PC-9 (cell line): ENCODE data around the gene PDK2. TPM values are rescaled to one million over a fixed set of nuclear protein-coding genes. Genes with fewer than 3 reads are reported as not detected.
A peak's percentile ranks its signal among the peaks of the same experiment; 100 is the strongest.

Source experiments
- BruUV-seq: library from RNA; stranded (reverse); fragments of 400-500 nt; replicated peaks from 2 replicates; lab custom pipeline; 2021; lab: Mats Ljungman, UMichigan
- CTCF ChIA-PET: fragments of 300-600 bp; sonication (Branson Sonifier 250); formaldehyde crosslinking; loops from one replicate; lab custom pipeline; 2022; ENCODE audit warnings: antibody characterized with exemption; lab: Charles Lee
- POLR2A ChIA-PET: fragments of 300-600 bp; sonication (Branson Sonifier 250); formaldehyde crosslinking; loops from one replicate; lab custom pipeline; 2022; ENCODE audit warnings: antibody characterized with exemption; ENCODE audit not compliant: unreplicated experiment; lab: Charles Lee
- DNase-seq, 2 experiments: peaks; one replicate each; pipeline versions ENCODE4 v3.0.0 to v3.0.0-alpha.2; 2015 to 2022; ENCODE audit warnings: mixed read lengths in 1 of 2
- H2AFZ ChIP-seq: fragments of 200-600 bp; sonication (generic); 2 replicates; pipeline ENCODE4 v1.8.1; 2017; ENCODE audit warnings: antibody characterized with exemption
- H3F3A ChIP-seq: fragments of 200-600 bp; sonication (generic); 2 replicates; pipeline ENCODE4 v1.8.1; 2017; ENCODE audit warnings: antibody characterized with exemption, mild to moderate bottlenecking, low read depth; ENCODE audit not compliant: insufficient read depth
- H3K27ac ChIP-seq: fragments of 200-600 bp; sonication (generic); 2 replicates; pipeline ENCODE4 v1.6.1; 2016; ENCODE audit warnings: mixed run types
- H3K27me3 ChIP-seq: fragments of 200-600 bp; sonication (generic); 2 replicates; pipeline ENCODE4 v1.6.1; 2016; ENCODE audit warnings: low read depth, mixed run types; ENCODE audit not compliant: insufficient read depth
- H3K36me3 ChIP-seq: fragments of 200-600 bp; sonication (generic); 2 replicates; pipeline ENCODE4 v1.6.1; 2016; ENCODE audit warnings: low read depth, mixed run types
- H3K4me1 ChIP-seq: fragments of 200-600 bp; sonication (generic); replicated peaks from 2 replicates; pipeline ENCODE4 v1.6.1; 2016; ENCODE audit warnings: mixed run types; ENCODE audit not compliant: insufficient read depth
- H3K4me2 ChIP-seq: fragments of 200-600 bp; sonication (generic); 2 replicates; pipeline ENCODE4 v1.6.1; 2017; ENCODE audit warnings: mixed run types
- H3K4me3 ChIP-seq: fragments of 200-600 bp; sonication (generic); 2 replicates; pipeline ENCODE4 v1.6.1; 2016; ENCODE audit warnings: mixed run types
- H3K79me2 ChIP-seq: fragments of 200-600 bp; sonication (generic); 2 replicates; pipeline ENCODE4 v1.6.1; 2017; ENCODE audit warnings: low read depth, mixed run types
- H3K9me2 ChIP-seq: fragments of 200-600 bp; sonication (generic); 2 replicates; pipeline ENCODE4 v1.8.1; 2017; ENCODE audit warnings: mild to moderate bottlenecking; ENCODE audit not compliant: insufficient read depth
- H3K9me3 ChIP-seq: fragments of 200-600 bp; sonication (generic); 2 replicates; pipeline ENCODE4 v1.8.1; 2016; ENCODE audit warnings: low read depth; ENCODE audit not compliant: insufficient read depth
- H4K20me1 ChIP-seq: fragments of 200-600 bp; sonication (generic); 2 replicates; pipeline ENCODE4 v1.8.1; 2017; ENCODE audit not compliant: insufficient read depth
- CTCF ChIP-seq: fragments of 200-600 bp; sonication (generic); conservative IDR thresholded peaks from 2 replicates; pipeline ENCODE4 v1.6.1; 2017; ENCODE audit warnings: mixed run types, antibody characterized with exemption, mild to moderate bottlenecking, moderate library complexity
- EZH2 ChIP-seq: fragments of 200-600 bp; sonication (generic); IDR thresholded peaks from 2 replicates; pipeline ENCODE4 v1.8.0; 2017; ENCODE audit warnings: antibody characterized with exemption, low read depth
- intact Hi-C: fragments of 100-400 bp; cut with micrococcal nuclease; formaldehyde crosslinking; loops from one replicate; pipeline ENCODE4 v1.10.0; 2022; ENCODE audit not compliant: unreplicated experiment
- total RNA-seq: library from RNA; stranded (reverse); gene quantifications from 2 replicates; pipeline ENCODE4 v1.2.3, GENCODE V29; 2021

The PDK2 gene
- total RNA-seq, 1 experiment from 2014 or later, result 58.7 TPM

GRCh38 chr17:50100480-50100883 is 5.3 kb downstream of the PDK2 start:
- Histone ChIP-seq H3K4me1 (peaks cover 42% of the 10 kb centered on the region), H4K20me1 (peaks cover 6% of the 10 kb centered on the region; the same call in 1 of the 2 replicates), H3K27ac (no peak overlapping the region), H3F3A (peaks cover 34% of the 10 kb centered on the region), H3K36me3 (no peaks in the 10 kb centered on the region), H3K79me2 (peaks cover 10% of the 10 kb centered on the region; the same call in 1 of the 2 replicates), H3K27me3 (no peaks in the 10 kb centered on the region), H3K4me3 (no peak overlapping the region), H2AFZ (no peak overlapping the region), H3K4me2 (peak overlapping the region; percentile 61), H3K9me2 (no peaks in the 10 kb centered on the region), H3K9me3 (no peaks in the 10 kb centered on the region)
- intact Hi-C loops, result no loop called here
- DNase-seq, result peak in 1 of 2 experiments; percentile 75
- no TSS peak for BruUV-seq
- ChIA-PET CTCF (interaction anchor here (0.9 kb wide), 1 partner anchor 13 kb away, joined by 3 read pairs; no protein-coding TSS in a partner anchor), POLR2A (no interaction called here)
- TF ChIP-seq EZH2 (no peak), CTCF (no peak)

- H3K9me2 ChIP-seq, result no peaks in the 10 kb centered on the region
- no peak overlapping the region for H2AFZ ChIP-seq
- peaks cover 5% of the 10 kb centered on the region; the same call in 1 of the 2 replicates for H3K79me2 ChIP-seq
- no peak overlapping the region for H3K4me3 ChIP-seq
- ChIA-PET POLR2A (interaction anchor here (0.6 kb wide), 1 partner anchor 192 kb away, joined by 9 read pairs; no protein-coding TSS in a partner anchor), CTCF (no interaction called here)
- TF ChIP-seq EZH2, result no peak
- TF ChIP-seq CTCF, result no peak
- peaks cover 6% of the 10 kb centered on the region; the same call in 1 of the 2 replicates for H4K20me1 ChIP-seq
- no peaks in the 10 kb centered on the region for H3K36me3 ChIP-seq
- DNase-seq, result peak in 1 of 2 experiments; percentile 54
- no peaks in the 10 kb centered on the region for H3K27me3 ChIP-seq
- no peak overlapping the region for H3K27ac ChIP-seq
- no TSS peak for BruUV-seq
- H3F3A ChIP-seq, result peaks cover 34% of the 10 kb centered on the region
- intact Hi-C loops, result no loop called here
- H3K4me1 ChIP-seq, result peaks cover 39% of the 10 kb centered on the region
- no peaks in the 10 kb centered on the region for H3K9me3 ChIP-seq
- H3K4me2 ChIP-seq, result peak overlapping the region; percentile 61
These were observed 5.8 kb downstream of the PDK2 start for GRCh38 chr17:50100921-50101345.

GRCh38 chr17:50101346-50102163 is 6.4 kb downstream of the PDK2 start:
- Histone ChIP-seq H3K27ac (no peak overlapping the region), H3K27me3 (no peaks in the 10 kb centered on the region), H3K9me3 (no peaks in the 10 kb centered on the region), H3F3A (peaks cover 34% of the 10 kb centered on the region), H3K4me1 (peaks cover 36% of the 10 kb centered on the region), H3K9me2 (no peaks in the 10 kb centered on the region), H3K36me3 (no peaks in the 10 kb centered on the region), H3K79me2 (peaks cover 5% of the 10 kb centered on the region; the same call in 1 of the 2 replicates), H3K4me2 (peak overlapping the region; percentile 61), H4K20me1 (peaks cover 6% of the 10 kb centered on the region; the same call in 1 of the 2 replicates), H3K4me3 (no peak overlapping the region), H2AFZ (no peak overlapping the region)
- POLR2A ChIA-PET, result interaction anchor here (0.6 kb wide), 1 partner anchor 193 kb away, joined by 9 read pairs; no protein-coding TSS in a partner anchor
- peak in 1 of 2 experiments; percentile 52 for DNase-seq
- no TSS peak for BruUV-seq
- TF ChIP-seq CTCF (no peak), EZH2 (no peak)
- CTCF ChIA-PET, result no interaction called here
- intact Hi-C loops, result no loop called here
